PC-3 (cell line): ENCODE results near the gene DPYSL4. TPM values are rescaled to one million over a fixed set of nuclear protein-coding genes. Genes with fewer than 3 reads are reported as not detected.

Experiments
- ATAC-seq: fragments of 200-7000 bp; cut with Tn5 transposase; 2 replicates; pipeline ENCODE4 v1.9.1; 2020; ENCODE audit warnings: mild to moderate bottlenecking, moderate library complexity
- BruUV-seq: library from RNA; stranded (reverse); fragments of 400-500 nt; replicated peaks from 2 replicates; lab custom pipeline; 2021; lab: Mats Ljungman, UMichigan
- CTCF ChIA-PET: fragments of 300-600 bp; sonication (Branson Sonifier 250); formaldehyde crosslinking; loops from one replicate; lab custom pipeline; 2022; ENCODE audit warnings: antibody characterized with exemption; lab: Charles Lee
- POLR2A ChIA-PET: fragments of 300-600 bp; sonication (Branson Sonifier 250); formaldehyde crosslinking; loops from one replicate; lab custom pipeline; 2022; ENCODE audit warnings: antibody characterized with exemption; ENCODE audit not compliant: unreplicated experiment; lab: Charles Lee
- DNase-seq: peaks from one replicate; pipeline ENCODE4 v3.0.0-alpha.2; 2015
- H2AFZ ChIP-seq: fragments of 300-600 bp; sonication (generic); 2 replicates; pipeline ENCODE4 v1.6.0; 2016; ENCODE audit warnings: antibody characterized with exemption, low read length
- H3F3A ChIP-seq: fragments of 300-600 bp; sonication (generic); one replicate; pipeline ENCODE4 v1.6.0; 2017; ENCODE audit warnings: antibody characterized with exemption, low read length, control low read depth, mild to moderate bottlenecking; ENCODE audit not compliant: unreplicated experiment
- H3K27ac ChIP-seq: fragments of 300-600 bp; sonication (generic); 2 replicates; pipeline ENCODE4 v1.5.1; 2016; ENCODE audit warnings: mild to moderate bottlenecking, low read length
- H3K27me3 ChIP-seq: fragments of 300-600 bp; sonication (generic); 2 replicates; pipeline ENCODE4 v1.6.1; 2016; ENCODE audit warnings: low read length, mixed read lengths
- H3K36me3 ChIP-seq: fragments of 300-600 bp; sonication (generic); 2 replicates; pipeline ENCODE4 v1.6.1; 2016; ENCODE audit warnings: low read depth, mixed run types, low read length, mixed read lengths
- H3K4me1 ChIP-seq: fragments of 300-600 bp; sonication (generic); 2 replicates; pipeline ENCODE4 v1.5.1; 2016; ENCODE audit warnings: low read length; ENCODE audit not compliant: insufficient read depth
- H3K4me2 ChIP-seq: fragments of 300-600 bp; sonication (generic); 2 replicates; pipeline ENCODE4 v1.6.0; 2016; ENCODE audit warnings: low read length
- H3K4me3 ChIP-seq: fragments of 300-600 bp; sonication (generic); 2 replicates; pipeline ENCODE4 v1.5.1; 2016; ENCODE audit warnings: mild to moderate bottlenecking, low read length, mixed read lengths
- H3K79me2 ChIP-seq: fragments of 300-600 bp; sonication (generic); 2 replicates; pipeline ENCODE4 v1.6.1; 2017; ENCODE audit warnings: low read length, mixed read lengths
- H3K9ac ChIP-seq: fragments of 300-600 bp; sonication (generic); 2 replicates; pipeline ENCODE4 v1.6.0; 2016; ENCODE audit warnings: mild to moderate bottlenecking, low read length
- H3K9me2 ChIP-seq: fragments of 300-600 bp; sonication (generic); replicated peaks from 2 replicates; pipeline ENCODE4 v1.6.1; 2016; ENCODE audit warnings: mixed run types, low read length, mixed read lengths
- H3K9me3 ChIP-seq: fragments of 300-600 bp; sonication (generic); 2 replicates; pipeline ENCODE4 v1.6.1; 2016; ENCODE audit warnings: low read length, mixed read lengths
- H4K20me1 ChIP-seq: fragments of 300-600 bp; sonication (generic); 2 replicates; pipeline ENCODE4 v1.6.1; 2016; ENCODE audit warnings: low read length, mixed read lengths
- CTCF ChIP-seq: fragments of 300-600 bp; sonication (generic); conservative IDR thresholded peaks from 2 replicates; pipeline ENCODE4 v1.5.1; 2017; ENCODE audit warnings: antibody characterized with exemption, low read depth, mild to moderate bottlenecking, low read length
- EZH2 ChIP-seq: fragments of 300-600 bp; sonication (generic); IDR thresholded peaks from one replicate; pipeline ENCODE4 v1.6.1; 2017; ENCODE audit warnings: antibody characterized with exemption, mild to moderate bottlenecking, low read length; ENCODE audit not compliant: unreplicated experiment
- EZH2phosphoT487 ChIP-seq: fragments of 300-600 bp; sonication (generic); IDR thresholded peaks from 2 replicates; pipeline ENCODE4 v1.6.1; 2018; ENCODE audit warnings: mild to moderate bottlenecking, antibody characterized with exemption, low read length, borderline replicate concordance
- intact Hi-C: fragments of 100-400 bp; cut with micrococcal nuclease; formaldehyde crosslinking; loops from 2 replicates; pipeline ENCODE4 v1.9.0; 2023
- total RNA-seq: library from RNA; depleted of rRNA; stranded (reverse); fragments of >200 nt; gene quantifications from 2 replicates; pipeline ENCODE4 v1.2.3, GENCODE V29; 2014

DPYSL4 gene
- total RNA-seq, 1 experiment from 2014 or later = 10.2 TPM

- Histone ChIP-seq H3K9me2 (no peaks in the 10 kb centered on the region), H3K4me3 (no peak overlapping the region), H3K9me3 (no peaks in the 10 kb centered on the region), H2AFZ (no peak overlapping the region), H3F3A (no peaks in the 10 kb centered on the region), H3K27ac (no peak overlapping the region), H3K27me3 (no peaks in the 10 kb centered on the region), H3K4me1 (no peaks in the 10 kb centered on the region), H3K4me2 (no peak overlapping the region), H3K36me3 (no peaks in the 10 kb centered on the region), H4K20me1 (no peaks in the 10 kb centered on the region), H3K9ac (no peak overlapping the region), H3K79me2 (no peaks in the 10 kb centered on the region)
- no TSS peak for BruUV-seq
- TF ChIP-seq EZH2phosphoT487 = no peak
- TF ChIP-seq CTCF = no peak
- TF ChIP-seq EZH2 = no peak
- no peak for DNase-seq
- POLR2A ChIA-PET = no interaction called here
- intact Hi-C loops = no loop called here
- CTCF ChIA-PET = no interaction called here
- ATAC-seq = no peak
These were observed 11.3 kb downstream of the DPYSL4 start for GRCh38 chr10:132198068-132198370.

- no peaks in the 10 kb centered on the region for H3K9me3 ChIP-seq
- DNase-seq = no peak
- no peaks in the 10 kb centered on the region for H3K27me3 ChIP-seq
- H4K20me1 ChIP-seq = no peaks in the 10 kb centered on the region
- no peaks in the 10 kb centered on the region for H3K9me2 ChIP-seq
- no TSS peak for BruUV-seq
- no peak overlapping the region for H3K9ac ChIP-seq
- H3K4me3 ChIP-seq = no peak overlapping the region
- no peak overlapping the region for H2AFZ ChIP-seq
- H3K27ac ChIP-seq = no peak overlapping the region
- ChIA-PET CTCF (no interaction called here), POLR2A (no interaction called here)
- H3K4me1 ChIP-seq = no peaks in the 10 kb centered on the region
- no peaks in the 10 kb centered on the region for H3F3A ChIP-seq
- intact Hi-C loops = no loop called here
- H3K79me2 ChIP-seq = no peaks in the 10 kb centered on the region
- ATAC-seq = no peak
- TF ChIP-seq EZH2phosphoT487 = no peak
- no peak for TF ChIP-seq EZH2
- no peak for TF ChIP-seq CTCF
- H3K4me2 ChIP-seq = no peak overlapping the region
- no peaks in the 10 kb centered on the region for H3K36me3 ChIP-seq
These were observed 11.8 kb downstream of the DPYSL4 start for GRCh38 chr10:132198381-132199181.

GRCh38 chr10:132199268-132199853 is 12.6 kb downstream of the DPYSL4 start:
- intact Hi-C loops = no loop called here
- Histone ChIP-seq H2AFZ (no peak overlapping the region), H3K27ac (no peak overlapping the region), H3K9ac (no peak overlapping the region), H3F3A (no peaks in the 10 kb centered on the region), H4K20me1 (no peaks in the 10 kb centered on the region), H3K27me3 (no peaks in the 10 kb centered on the region), H3K4me1 (no peaks in the 10 kb centered on the region), H3K4me2 (no peak overlapping the region), H3K9me2 (no peaks in the 10 kb centered on the region), H3K4me3 (no peak overlapping the region), H3K36me3 (no peaks in the 10 kb centered on the region), H3K9me3 (no peaks in the 10 kb centered on the region), H3K79me2 (no peaks in the 10 kb centered on the region)
- no TSS peak for BruUV-seq
- ATAC-seq = no peak
- ChIA-PET CTCF (no interaction called here), POLR2A (no interaction called here)
- no peak for TF ChIP-seq EZH2
- no peak for TF ChIP-seq CTCF
- no peak for TF ChIP-seq EZH2phosphoT487
- no peak for DNase-seq
